Renal cortex interstitium (tissue), 11 donors: ENCODE measurements around the gene TEAD1. TPM values are rescaled to one million over a fixed set of nuclear protein-coding genes. Genes with fewer than 3 reads are reported as not detected.

Experiments
- DNase-seq, 11 donors: peaks; one replicate each; pipeline ENCODE4 v3.0.0-alpha.2; 2013; ENCODE audit warnings: low read depth in 9 of 11, low spot score in 4 of 11; ENCODE audit errors: extremely low read depth in 1 of 11
- polyA plus RNA-seq, 3 donors: library from polyadenylated mRNA; unstranded; fragments of 120-200 nt; gene quantifications; one replicate each; pipeline ENCODE4 v1.2.1, GENCODE V29; 2013; ENCODE audit not compliant: insufficient read length in 3 of 3

TEAD1 gene
- polyA plus RNA-seq, 3 donors = 88.2 to 109 (median 92.8) TPM

DNA sequence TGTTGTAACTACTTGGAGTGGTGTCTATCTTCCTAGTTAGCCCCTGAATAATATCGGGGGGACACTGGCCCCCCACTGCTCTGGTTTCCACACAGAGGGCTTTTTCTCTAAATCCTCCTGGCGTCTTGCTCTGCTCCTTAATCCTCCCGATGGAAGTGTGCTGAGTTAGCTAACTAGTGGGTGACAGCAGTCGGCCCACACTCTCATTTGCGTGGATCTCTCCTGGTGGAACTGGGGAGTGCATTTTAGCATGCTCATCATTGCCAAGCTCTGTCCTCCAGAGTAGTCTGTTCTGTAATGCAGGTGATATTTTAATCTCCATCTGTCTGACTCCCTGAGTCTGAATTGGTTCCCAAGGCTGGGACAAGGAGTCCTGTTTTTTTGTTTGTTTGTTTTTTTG, 288.8 kb downstream of the TEAD1 start:
- DNase-seq = no peak

DNA sequence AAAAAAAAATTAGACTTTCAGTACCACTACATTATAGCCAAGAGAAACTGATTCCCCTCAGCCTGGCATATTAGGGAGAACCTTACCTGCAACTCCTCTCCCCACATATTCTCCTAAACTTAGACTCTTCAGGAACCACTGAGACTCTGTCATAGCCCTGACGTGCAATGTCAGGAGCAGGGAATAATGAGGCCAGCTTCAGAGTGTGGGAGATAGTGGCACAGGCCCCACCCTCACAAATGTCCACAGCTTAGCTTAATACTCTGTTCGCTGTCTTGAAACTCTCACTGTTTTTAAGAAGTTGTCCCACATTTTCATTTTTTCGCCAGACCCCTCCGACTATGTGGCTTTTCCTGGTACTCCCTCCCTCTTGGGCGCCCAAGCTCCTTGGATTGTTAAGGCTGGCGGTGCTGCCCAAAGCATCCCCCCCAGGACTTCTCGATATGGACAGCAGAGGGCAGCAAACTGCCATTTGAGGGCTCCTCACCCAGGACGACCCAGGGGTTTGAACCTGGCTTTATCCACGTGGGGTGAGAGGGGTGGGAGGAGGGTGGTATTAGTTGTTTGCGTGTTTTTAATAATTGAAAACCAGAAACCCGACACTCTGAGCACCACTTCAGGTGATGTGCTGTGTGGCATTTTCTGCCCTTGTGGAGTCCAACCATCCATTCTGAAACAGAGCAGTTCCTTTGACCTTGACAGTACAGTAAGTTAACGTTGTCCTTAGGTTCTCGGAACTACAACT, 289.7 kb downstream of the TEAD1 start:
- peak in 9 of 11 donors; percentile 56 to 70 (median 62) for DNase-seq

DNA sequence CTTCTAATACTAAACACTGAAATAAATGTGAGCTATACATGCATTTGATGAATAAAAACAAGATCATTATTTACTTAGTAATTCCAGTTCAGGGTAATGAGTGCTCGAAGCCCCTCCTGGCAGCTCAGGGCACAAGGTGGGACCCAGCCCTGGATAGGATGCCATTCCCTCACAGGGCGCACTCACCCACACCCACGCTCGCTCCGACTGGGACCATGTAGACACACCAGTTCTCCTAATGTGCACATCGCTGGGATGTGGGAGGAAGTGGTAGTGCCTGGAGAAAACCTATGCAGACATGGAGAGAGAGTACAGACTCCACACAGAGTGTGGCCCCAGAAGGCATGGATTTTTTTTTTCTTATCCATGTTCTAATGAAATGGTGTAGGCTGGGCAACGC, 290.4 kb downstream of the TEAD1 start:
- DNase-seq = no peak

DNA sequence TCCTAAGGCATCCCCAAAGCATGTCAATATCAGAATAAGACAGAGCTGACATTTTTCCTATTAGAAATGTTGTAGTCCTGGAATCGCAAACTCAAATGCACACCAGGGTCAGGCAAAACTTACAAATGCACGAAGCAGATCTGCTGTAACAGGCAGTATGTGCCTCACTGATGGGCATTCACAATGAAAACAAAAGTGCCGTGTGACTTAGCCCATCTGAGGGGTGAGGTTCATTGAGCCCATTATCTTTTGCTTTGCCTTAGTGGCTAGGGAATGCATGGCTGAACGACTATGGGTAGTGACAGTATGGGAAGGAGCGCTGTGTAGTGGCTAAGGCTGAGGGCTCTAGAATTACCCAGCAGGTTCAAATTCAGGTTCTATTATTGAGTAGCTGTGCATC, 291.8 kb downstream of the TEAD1 start:
- DNase-seq = no peak

DNA sequence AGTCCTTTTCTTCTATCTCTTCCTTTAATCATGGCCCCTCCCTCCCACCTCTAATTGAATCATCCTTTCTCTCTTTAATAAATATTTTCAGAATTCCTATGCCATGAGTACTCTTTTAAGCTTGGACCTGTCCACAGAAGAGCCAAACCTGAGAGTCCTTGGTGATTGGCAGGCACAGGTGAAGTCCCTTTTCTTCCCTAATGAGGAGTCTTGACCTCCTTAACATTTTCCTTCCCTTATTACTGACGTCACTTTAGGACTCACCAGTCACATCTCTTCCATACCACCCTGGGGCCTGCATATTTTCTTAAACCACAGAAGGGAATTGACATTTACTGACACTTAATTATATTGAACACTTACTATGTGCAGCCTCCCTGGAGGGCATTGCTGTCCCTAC, 293.9 kb downstream of the TEAD1 start:
- no peak for DNase-seq

DNA sequence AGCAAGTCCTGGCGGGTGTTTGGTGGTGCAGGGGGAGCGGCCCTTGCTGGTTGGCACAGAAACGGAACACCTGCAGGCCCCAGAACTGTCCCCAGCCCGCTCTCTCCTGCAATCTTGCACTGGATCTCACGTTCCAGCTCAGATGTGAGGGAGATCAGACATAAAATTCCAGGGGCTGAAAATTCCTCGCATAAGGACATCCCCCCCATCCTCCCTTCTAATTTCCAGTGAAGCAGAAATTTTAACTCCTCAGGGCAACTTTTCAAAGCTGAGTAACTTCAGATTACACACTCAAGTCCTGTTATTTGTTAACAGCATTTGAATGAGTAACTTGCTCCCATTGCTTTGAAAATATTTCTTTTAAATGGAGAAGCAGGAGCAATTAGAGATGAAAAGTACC, 294.6 kb downstream of the TEAD1 start:
- DNase-seq = peak in 5 of 11 donors; percentile 46 to 78 (median 74)

DNA sequence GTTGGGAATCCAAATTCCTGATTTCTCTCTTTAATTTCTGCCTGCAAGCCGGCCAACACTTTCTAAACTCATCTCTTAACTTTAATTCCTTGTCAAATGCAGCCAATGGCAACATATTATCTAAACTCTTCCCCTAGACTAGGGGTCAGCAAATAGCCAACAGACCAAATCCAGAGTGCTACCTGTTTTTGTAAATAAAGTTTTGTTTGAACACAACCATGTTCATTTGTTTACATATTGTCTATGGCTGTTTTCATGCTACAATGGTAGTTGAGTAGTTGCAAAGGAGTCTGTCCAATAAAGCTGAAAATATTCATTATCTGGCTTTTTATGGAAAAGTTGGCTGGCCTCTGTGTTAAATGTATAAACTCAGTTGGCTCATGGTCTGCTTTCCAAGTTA, 297.7 kb downstream of the TEAD1 start:
- no peak for DNase-seq

DNA sequence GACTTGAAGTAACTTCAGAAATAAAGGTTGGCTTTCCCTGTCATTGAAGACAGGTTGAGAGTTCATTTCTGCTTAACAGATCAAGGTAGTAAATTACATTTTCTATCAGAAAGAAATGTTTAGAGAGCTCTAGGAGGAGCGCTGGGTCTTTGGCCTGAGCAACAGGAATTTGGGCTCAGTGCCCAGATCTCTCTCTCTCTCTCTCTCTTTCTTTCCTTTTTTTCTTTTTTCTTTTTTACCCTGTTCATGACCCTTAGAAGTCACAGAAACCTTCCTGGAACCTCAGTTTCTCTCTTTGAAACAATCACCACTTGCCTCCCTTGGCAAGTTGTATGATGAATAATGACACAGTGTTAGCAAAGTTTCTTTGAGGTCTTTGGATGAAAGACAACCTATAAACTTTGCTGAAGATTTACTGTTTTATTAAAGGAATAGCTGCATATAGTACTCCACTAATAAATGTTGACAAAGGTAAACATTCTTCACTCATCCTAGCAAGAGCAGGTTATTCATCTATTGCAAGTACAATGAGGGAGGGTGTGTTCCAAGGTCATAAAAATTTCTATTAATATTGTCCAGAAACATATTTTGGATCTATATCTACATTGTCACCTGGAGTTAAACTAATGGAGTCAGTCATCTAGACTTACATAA, 299.4 kb downstream of the TEAD1 start:
- peak in 1 of 11 donors; percentile 42 for DNase-seq

DNA sequence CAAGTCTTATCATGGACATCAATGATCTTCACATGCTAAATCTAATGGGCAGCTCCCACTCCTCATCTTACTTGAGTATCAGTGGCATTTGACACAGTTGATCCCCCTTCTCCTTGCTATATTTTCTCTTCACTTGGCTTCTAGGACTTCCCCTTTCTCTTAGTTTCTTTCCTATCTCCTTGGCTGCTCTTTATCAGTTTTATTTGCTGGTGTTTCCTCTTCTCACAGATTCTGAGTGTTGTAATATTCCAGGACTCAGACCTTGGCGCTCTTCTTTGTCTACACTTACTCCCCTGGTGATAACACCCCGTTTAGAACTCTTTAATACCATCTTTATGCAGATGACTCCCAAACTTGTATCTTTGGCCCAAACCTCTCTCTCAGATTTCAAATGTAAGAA, 301.0 kb downstream of the TEAD1 start:
- no peak for DNase-seq

DNA sequence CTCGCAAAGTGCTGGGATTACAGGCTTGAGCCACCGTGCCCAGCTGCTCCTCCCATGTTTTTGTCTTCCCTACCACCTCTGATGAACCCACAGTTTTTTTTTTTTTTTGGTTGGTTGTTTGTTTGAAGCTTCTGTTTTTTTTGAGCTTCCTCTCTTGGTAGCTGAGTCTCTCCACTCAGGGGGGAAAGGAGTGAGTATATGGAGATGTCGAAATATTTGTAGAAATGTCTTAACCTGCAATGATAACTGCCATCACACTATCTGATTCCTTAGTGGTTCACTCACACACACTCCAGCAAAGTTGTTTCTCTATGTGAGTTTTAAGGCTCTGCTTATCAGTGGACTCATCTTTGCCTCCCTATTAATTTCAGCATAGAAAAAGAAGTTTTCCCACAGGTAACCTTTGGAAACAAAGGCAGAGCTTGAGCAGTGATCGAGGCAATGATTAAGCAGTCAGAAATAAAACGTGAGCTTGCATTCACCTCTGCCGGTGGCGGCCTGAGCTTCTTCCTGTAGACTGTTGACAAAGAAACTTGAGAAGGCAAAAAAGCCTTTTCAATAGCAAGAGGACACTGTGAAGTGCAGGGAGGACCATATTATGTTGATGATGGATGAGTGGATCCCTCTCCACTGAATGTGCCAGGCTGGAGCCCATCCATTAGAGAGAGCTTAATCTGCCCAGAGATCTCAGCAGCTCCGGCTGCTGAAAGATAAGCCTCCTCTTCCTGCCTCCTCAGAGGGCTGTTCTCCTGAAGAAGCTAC, 305.9 kb downstream of the TEAD1 start:
- DNase-seq = peak in 4 of 11 donors; percentile 71 to 78 (median 76)

DNA sequence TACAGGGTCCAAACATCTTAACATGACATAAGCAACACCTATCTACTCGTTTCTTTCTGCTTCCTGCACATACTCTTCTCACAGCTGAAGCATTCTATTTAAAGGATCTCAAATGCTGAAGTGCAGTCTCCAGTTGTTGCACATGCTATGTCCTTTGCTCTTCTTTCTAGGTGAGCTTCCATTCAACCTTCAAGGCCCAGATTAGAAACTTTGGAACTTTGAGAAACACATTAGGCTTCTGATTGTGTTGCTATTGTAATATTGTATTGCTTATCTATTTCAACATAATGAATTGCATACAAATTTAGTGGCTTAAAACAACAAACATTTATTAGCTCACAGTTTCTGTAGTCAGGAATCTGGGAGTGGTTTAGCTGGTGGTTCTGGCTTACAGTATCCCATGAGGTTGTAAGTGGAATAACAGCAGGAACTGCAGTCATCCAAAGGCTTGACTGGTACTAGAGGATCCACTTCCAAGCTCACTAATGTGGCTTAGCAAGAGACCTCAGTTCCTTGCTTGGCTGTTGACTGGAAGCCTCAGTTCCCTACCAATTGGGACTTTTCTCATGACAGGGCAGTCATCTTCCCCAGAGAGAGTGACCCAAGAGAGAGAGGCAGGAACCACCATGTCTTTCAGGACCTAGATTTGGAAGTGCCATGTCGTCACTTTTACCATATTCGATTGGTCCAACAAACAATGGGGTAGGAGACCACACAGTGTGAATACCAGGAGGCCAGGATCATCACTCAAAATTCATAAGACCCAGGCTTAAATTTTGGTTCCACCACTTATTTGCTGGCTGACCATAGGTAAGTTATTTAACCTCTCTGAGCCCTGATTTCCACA, 307.7 kb downstream of the TEAD1 start:
- DNase-seq = no peak

DNA sequence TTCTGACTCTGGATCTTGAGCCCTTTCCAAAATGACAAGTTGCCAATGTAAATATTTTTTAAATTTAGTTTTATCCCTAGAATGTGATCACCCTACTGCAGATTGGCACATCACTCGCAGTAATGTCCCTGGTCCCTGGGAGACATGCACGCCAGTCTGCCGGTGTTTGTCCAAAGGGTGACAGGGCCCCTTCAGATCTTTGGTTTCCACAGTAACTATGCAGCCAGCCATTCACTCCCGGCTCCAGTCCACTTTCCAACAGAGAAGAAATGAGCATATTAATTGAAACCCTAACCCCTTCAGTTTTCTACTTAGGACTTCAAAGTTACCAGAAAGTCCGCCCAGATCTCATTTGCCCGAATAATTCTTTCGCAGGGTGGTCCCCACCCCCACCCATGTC, 309.1 kb downstream of the TEAD1 start:
- DNase-seq = peak in 1 of 11 donors; percentile 24

DNA sequence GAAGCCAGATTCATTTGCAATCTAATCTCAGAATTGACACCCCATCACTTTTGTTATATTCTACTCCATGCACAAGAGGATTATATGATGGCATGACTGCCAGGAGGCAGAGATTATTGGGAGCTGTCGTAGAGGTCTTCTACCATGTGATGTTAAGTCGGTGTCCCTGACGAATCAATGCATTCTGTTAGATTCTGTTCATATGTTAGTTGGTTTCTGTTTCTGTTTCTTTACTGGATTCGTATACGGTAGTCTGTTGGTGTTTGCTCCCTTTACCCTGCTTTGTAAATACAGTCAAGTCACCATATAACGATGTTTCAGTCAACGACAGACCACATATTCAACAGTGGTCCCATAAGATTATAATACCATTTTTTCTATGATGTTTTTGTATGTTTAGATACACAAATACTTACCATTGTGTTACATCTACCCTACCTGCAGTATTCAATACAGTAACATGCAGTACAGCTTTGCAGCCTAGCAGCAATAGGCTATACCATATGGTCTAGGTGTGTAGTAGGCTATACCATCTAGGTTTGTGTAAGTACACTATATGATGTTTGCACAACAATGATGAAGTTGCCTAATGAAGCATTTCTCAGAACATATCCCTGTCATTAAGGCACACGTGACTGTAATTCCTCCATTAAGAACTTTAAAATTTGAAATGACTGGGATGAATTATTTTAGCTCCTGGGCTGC, 312.1 kb downstream of the TEAD1 start:
- DNase-seq = no peak

DNA sequence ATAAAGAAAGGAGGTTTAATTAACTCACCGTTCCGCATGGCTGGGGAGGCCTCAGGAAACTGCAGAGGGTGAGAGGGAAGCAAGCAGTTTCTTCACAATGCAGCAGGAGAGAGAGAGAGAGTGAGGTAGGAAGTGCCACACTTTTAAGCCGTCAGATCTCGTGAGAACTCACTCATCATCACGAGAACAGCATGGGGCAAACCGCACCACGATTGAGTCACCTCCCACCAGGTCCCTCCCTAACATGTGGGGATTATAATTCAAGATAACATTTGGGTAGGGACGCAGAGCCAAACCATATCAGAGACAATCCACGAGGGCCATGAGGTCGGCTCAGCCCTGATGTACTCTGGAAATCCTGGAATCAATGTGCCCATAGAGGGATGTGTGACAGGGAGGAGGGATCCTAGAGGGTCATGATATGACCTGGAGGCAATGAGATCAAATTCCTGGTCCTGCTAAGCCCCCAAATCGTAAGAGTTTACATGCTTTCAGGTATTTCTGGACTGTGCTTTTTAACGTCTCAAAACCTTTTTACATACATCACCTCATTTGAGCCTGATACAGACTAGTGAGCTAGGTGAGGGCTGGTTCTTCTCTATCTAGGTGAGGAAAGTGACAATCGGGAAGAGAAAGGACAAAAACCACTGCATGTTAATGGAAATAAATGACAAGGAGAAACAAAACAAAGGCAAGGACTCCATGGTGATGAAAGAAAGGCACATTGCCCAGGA, 315.4 kb downstream of the TEAD1 start:
- DNase-seq = peak in 1 of 11 donors; percentile 70

DNA sequence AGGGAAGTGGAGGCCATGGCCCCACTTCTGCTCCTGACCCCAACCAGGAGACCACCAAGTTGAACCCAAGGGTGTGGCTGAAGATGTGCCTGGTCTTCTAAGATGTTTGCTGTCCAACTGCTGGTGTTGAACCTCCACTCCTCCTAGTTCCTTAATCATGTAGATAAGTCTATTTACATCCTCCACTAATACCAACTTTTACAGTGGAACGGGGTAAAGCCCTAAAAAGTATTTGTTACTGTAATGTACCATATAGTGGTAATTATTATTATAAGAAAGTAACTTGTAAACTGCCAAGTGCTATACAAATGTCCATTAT, 315.9 kb downstream of the TEAD1 start:
- no peak for DNase-seq

DNA sequence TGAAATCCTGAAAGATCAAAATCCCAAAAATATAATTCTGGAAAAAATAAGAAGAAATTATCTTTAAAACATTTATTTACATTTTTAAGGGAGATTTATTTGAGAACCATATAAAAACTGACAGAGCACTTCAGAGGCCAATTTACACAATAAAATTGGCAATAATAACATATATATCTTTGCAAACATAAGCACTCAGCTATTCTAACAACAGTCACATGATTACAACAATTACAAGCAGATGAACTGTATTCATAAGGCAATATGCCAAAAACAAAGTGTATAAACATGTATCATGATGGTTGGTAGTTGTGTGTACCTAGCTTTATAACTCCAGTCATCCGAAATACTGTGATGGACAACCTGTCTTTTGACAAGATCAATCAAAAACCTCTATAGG, 317.2 kb downstream of the TEAD1 start:
- no peak for DNase-seq

DNA sequence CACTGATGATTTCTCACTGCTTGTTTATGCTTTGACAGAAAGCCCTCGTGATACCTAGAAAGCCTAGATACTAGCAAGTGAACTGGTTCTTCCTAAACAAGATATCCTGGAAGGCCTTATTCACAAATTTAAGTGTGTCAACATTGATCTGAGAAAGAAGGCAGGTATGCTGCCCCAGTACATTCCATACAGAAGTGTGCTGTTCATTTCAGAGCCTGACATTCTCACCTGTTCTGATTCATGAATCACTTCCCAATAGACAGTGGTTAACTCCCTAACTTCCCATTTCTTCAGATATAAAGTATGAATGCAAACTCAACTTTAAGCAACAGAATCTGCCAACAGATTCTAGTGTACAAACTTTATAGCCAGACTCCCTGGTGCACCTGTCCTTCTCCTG, 319.4 kb downstream of the TEAD1 start:
- DNase-seq = no peak
